Fibroblast of the conjunctiva (primary cell): ENCODE data around the gene ZNF771.
"Not testable (repeated sequence)": the region's sequence is repeated elsewhere in the genome, so short reads cannot be mapped to it uniquely, and the experiment has no call there.

Experiments
- DNase-seq: peaks from one replicate; pipeline ENCODE4 v3.0.0-alpha.2; 2010; ENCODE audit warnings: low read depth

The ZNF771 gene

GRCh38 chr16:30437511-30438046, 30.2 kb downstream of the ZNF771 start:
- DNase-seq, result no peak

- no peak for DNase-seq
Observed at GRCh38 chr16:30438835-30439234, 31.4 kb downstream of the ZNF771 start.

GRCh38 chr16:30439720-30440348, 32.4 kb downstream of the ZNF771 start:
- DNase-seq, result no peak

- DNase-seq, result no peak
Observed at GRCh38 chr16:30443631-30444030, 36.2 kb downstream of the ZNF771 start.

GRCh38 chr16:30444231-30445148, 37.1 kb downstream of the ZNF771 start:
- no peak for DNase-seq

GRCh38 chr16:30445149-30445407, 37.7 kb downstream of the ZNF771 start:
- no peak for DNase-seq

GRCh38 chr16:30445408-30446202, 38.2 kb downstream of the ZNF771 start, which contains the start of gene SEPHS2:
SEPHS2 (minus strand) TSS chr16:30445874; CDS start chr16:30445727, 147 bp downstream.
- peak; percentile 97 for DNase-seq

GRCh38 chr16:30446203-30446595, 38.8 kb downstream of the ZNF771 start:
- no peak for DNase-seq

- no peak for DNase-seq
Observed at GRCh38 chr16:30447512-30448226, 40.3 kb downstream of the ZNF771 start.

- no peak for DNase-seq
Observed at GRCh38 chr16:30449116-30449435, 41.7 kb downstream of the ZNF771 start.

GRCh38 chr16:30452709-30453580, 45.5 kb downstream of the ZNF771 start:
- DNase-seq, result not testable (repeated sequence)

GRCh38 chr16:30456302-30456701, 48.9 kb downstream of the ZNF771 start:
- no peak for DNase-seq

- DNase-seq, result no peak
Observed at GRCh38 chr16:30457256-30457655, 49.9 kb downstream of the ZNF771 start.

GRCh38 chr16:30457743-30458560, 50.5 kb downstream of the ZNF771 start:
- DNase-seq, result no peak

GRCh38 chr16:30458561-30459394, 51.4 kb downstream of the ZNF771 start:
- DNase-seq, result no peak

- DNase-seq, result no peak
Observed at GRCh38 chr16:30459456-30459855, 52.0 kb downstream of the ZNF771 start.

GRCh38 chr16:30461426-30461825, 54.0 kb downstream of the ZNF771 start:
- DNase-seq, result not testable (repeated sequence)

GRCh38 chr16:30464078-30464477, 56.7 kb downstream of the ZNF771 start:
- DNase-seq, result no peak
